ENCODE measurements around the gene RPL39L. TPM values are rescaled to one million over a fixed set of nuclear protein-coding genes. Genes with fewer than 3 reads are reported as not detected.

The RPL39L gene
- total RNA-seq, 1 donor = 33.8 TPM

DNA sequence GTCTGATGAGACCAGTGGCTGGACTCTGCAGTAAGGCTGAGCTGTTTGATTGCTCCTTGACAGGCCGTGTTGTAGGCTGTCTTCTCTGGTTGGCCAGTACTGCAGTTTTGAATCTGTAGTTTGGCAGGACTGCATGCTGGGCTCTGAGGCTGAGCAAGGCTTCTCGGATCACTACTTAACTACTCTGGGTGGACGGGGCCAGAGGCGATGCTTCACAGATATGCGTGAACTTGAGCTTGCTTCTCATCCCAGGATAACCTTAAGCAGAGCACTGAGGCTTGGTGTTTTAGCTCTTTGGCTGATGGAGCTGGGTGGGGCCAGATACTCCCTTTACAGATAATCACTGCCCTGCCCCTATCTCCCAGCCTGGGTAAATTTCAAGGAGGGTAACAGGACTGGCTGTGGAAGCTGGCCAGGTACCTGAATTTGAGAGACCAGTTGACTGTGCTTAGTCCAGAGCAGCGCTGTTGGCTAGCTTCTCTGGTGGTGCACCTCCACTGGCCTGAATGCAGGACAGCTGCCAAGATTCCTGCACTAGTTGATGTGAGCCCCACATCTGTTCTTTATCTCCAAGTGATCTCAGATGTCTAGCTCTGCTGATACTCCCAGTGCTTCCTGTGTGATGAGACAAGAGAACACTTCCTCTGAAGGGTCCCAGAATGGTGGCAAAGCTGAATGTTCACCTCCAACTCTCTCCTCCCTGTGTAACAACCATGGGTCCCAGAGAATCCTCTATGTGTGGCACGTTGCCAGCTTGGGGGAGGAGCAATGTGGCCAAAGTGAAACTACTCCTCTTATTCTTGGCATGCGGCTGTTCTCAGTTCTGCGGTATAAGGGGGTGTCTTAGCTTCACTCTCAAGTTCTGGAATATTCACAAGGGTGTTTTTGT lies 37.9 kb downstream of the RPL39L start:
- peak overlapping the region; percentile 57 for H3K4me3 ChIP-seq (ENCODE audit: low read depth, low read length)
- TF ChIP-seq, protein P1, sequence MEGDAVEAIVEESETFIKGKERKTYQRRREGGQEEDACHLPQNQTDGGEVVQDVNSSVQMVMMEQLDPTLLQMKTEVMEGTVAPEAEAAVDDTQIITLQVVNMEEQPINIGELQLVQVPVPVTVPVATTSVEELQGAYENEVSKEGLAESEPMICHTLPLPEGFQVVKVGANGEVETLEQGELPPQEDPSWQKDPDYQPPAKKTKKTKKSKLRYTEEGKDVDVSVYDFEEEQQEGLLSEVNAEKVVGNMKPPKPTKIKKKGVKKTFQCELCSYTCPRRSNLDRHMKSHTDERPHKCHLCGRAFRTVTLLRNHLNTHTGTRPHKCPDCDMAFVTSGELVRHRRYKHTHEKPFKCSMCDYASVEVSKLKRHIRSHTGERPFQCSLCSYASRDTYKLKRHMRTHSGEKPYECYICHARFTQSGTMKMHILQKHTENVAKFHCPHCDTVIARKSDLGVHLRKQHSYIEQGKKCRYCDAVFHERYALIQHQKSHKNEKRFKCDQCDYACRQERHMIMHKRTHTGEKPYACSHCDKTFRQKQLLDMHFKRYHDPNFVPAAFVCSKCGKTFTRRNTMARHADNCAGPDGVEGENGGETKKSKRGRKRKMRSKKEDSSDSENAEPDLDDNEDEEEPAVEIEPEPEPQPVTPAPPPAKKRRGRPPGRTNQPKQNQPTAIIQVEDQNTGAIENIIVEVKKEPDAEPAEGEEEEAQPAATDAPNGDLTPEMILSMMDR (IDR thresholded peaks at IDR 0.05; ENCODE audit: insufficient read depth, low read length) = no peak
- DNase-seq (ENCODE audit: low read depth) = peak; percentile 91

DNA sequence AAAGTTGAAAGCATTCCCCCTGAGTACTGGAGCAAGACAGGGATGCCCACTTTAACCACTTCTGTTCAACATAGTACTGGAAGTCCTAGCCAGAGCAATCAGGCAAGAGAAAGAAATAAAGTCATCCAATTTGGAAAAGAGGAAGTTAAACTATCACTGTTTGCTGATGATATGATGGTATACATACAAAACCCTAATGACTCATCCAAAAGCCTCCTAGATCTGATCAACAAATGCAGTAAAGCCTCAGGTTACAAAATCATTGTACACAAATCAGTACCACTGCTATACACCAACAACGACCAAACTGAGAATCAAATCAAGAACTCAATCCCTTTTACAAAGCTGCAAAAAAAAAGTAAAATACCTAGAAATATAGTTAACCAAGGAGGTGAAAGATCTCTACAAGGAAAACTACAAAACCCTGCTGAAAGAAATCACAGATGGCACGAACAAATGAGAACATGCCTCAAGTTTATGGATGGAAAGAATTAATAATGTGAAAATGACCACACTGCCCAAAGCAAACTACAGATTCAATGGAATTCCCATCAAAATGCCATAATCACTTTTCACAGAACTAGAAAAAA lies 40.3 kb downstream of the RPL39L start:
- DNase-seq (ENCODE audit: low read depth) = no peak
- TF ChIP-seq, protein P1 (IDR thresholded peaks at IDR 0.05; ENCODE audit: insufficient read depth, low read length) = no peak
- H3K4me3 ChIP-seq (ENCODE audit: low read depth, low read length) = no peak overlapping the region

GRCh38 chr3:187093320-187093719 lies 46.0 kb downstream of the RPL39L start:
- H3K4me3 ChIP-seq (ENCODE audit: low read depth, low read length) = no peak overlapping the region
- TF ChIP-seq, protein P1 (IDR thresholded peaks at IDR 0.05; ENCODE audit: insufficient read depth, low read length) = no peak
- no peak for DNase-seq (ENCODE audit: low read depth)

DNA sequence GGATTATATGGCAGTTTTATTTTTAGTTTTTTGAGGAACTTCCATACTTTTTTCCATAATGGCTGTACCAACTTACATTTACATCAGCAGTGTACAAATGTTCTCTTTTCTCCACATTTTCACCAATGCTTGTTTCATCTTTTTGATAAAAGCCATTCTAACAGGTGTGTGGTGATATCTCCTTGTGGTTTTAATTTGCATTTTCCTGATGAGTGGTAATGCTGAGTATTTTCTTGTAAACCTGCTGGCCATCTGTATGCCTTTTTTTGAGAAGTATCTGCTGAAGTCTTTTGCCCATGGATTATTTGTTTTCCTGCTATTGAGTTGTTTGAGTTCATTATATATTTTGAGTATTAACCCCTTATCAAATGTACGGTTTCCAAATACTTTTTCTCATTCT lies 50.6 kb downstream of the RPL39L start:
- TF ChIP-seq, protein P1 (IDR thresholded peaks at IDR 0.05; ENCODE audit: insufficient read depth, low read length) = no peak
- no peak for DNase-seq (ENCODE audit: low read depth)

DNA sequence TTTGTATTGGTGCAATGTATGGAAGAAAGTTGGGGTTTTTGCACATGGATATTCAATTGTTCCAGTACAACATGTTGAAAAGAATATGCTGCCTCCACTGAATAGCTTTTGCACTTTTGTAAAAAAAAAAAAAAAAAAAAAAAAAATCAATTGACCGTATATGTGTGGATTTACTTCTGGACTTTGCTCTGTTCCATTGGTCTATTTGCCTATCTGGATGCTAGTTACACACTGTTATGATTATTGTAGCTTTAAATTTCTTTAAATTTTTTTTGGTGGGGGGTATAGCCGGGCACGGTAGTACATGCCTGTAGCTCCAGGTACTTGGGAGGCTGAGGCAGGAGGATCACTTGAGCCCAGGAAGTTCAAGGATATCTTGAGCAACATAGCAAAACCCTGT lies 52.5 kb downstream of the RPL39L start:
- TF ChIP-seq, protein P1 (IDR thresholded peaks at IDR 0.05; ENCODE audit: insufficient read depth, low read length) = no peak
- DNase-seq (ENCODE audit: low read depth) = no peak

More for the DNA sequence above, 50.6 kb downstream of the RPL39L start:
- H3K4me3 ChIP-seq (ENCODE audit: low read depth, low read length) = no peak overlapping the region

DNA sequence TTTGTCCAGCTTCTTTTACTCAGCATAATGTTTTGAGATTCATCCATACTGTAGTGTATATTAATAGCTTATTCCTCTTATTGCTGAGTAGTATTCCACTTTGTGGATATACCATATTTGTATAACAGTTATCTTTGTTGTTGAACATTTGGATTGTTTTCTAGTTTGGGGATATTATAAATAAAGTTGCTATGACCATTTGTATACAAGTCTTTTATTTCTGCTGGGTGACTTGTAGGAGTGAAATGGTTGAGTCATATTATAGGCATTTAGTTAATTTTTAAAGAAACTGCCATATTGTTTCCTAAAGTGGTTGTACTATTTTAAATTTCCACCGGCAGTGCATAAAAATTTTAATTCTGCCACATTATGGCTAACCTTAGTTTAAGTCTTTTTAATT lies 53.4 kb downstream of the RPL39L start:
- TF ChIP-seq, protein P1 (IDR thresholded peaks at IDR 0.05; ENCODE audit: insufficient read depth, low read length) = no peak
- no peak overlapping the region for H3K4me3 ChIP-seq (ENCODE audit: low read depth, low read length)
- no peak for DNase-seq (ENCODE audit: low read depth)

More for the DNA sequence above, 52.5 kb downstream of the RPL39L start:
- H3K4me3 ChIP-seq (ENCODE audit: low read depth, low read length) = no peak overlapping the region
